Vagina (tissue), 2 donors: Measurements from ENCODE around the gene EPS8L2. TPM values are rescaled to one million over a fixed set of nuclear protein-coding genes. Genes with fewer than 3 reads are reported as not detected.

Source experiments
- DNase-seq, 2 donors: peaks; one replicate each; pipeline ENCODE4 v3.0.0-alpha.2; 2017; ENCODE audit errors: extremely low spot score in 2 of 2
- H3K27ac ChIP-seq: fragments of 200-600 bp; sonication (generic); one replicate; pipeline ENCODE4 v1.5.1; 2019
- H3K27me3 ChIP-seq: fragments of 200-600 bp; sonication (generic); one replicate; pipeline ENCODE4 v1.5.1; 2019
- H3K36me3 ChIP-seq, 2 donors: fragments of 200-600 bp; sonication (generic); one replicate each; pipeline ENCODE4 v1.5.1; 2017 to 2019
- H3K4me1 ChIP-seq: fragments of 200-600 bp; sonication (generic); one replicate; pipeline ENCODE4 v1.5.1; 2019
- H3K4me3 ChIP-seq, 2 donors: fragments of 200-600 bp; sonication (generic); 1 replicate in 1 of 2; 2 replicates in 1 of 2; pipeline ENCODE4 v1.5.1; 2016 to 2019
- H3K9me3 ChIP-seq: fragments of 200-600 bp; sonication (generic); one replicate; pipeline ENCODE4 v1.5.1; 2019
- CTCF ChIP-seq, 3 experiments: fragments of 450-650 bp in 2 of 3; fragments of 200-600 bp in 1 of 3; sonication (generic) in 1 of 3; IDR thresholded peaks; one replicate each; pipeline ENCODE4 v1.5.1; 2017 to 2019; ENCODE audit warnings: antibody characterized with exemption in 3 of 3, mild to moderate bottlenecking in 2 of 3, moderate library complexity in 2 of 3
- POLR2A ChIP-seq, 2 donors: fragments of 450-650 bp; IDR thresholded peaks; one replicate each; pipeline ENCODE4 v1.6.1; 2017; ENCODE audit warnings: antibody characterized with exemption in 2 of 2, mild to moderate bottlenecking in 2 of 2, moderate library complexity in 2 of 2
- POLR2AphosphoS5 ChIP-seq, 2 donors: sonication (generic); formaldehyde crosslinking; IDR thresholded peaks; one replicate each; pipeline ENCODE4 v1.9.0; 2017; ENCODE audit warnings: antibody characterized with exemption in 2 of 2, mild to moderate bottlenecking in 2 of 2, low read depth in 1 of 2; ENCODE audit not compliant: insufficient read depth in 1 of 2
- intact Hi-C: fragments of 100-400 bp; cut with DNase I; formaldehyde crosslinking; loops from one replicate; pipeline ENCODE4 v1.15.1; 2023
- total RNA-seq: library from RNA; depleted of rRNA; stranded (reverse); fragments of >200 nt; gene quantifications from one replicate; pipeline ENCODE4 v1.2.3, GENCODE V29; 2016

The EPS8L2 gene
- total RNA-seq, 1 donor from 2014 or later, result 195 TPM

GRCh38 chr11:772429-773390 lies 66.7 kb downstream of the EPS8L2 start:
- DNase-seq, result no peak
- H3K4me1 ChIP-seq, result peaks cover 23% of the 10 kb centered on the region
- peaks cover 0 to 20% of the 10 kb centered on the region in 2 donors for H3K36me3 ChIP-seq
- no peaks in the 10 kb centered on the region for H3K27me3 ChIP-seq
- intact Hi-C loops, result no loop called here
- no peak overlapping the region for H3K4me3 ChIP-seq
- H3K27ac ChIP-seq, result no peak overlapping the region
- H3K9me3 ChIP-seq, result no peaks in the 10 kb centered on the region
- no peak for TF ChIP-seq CTCF (IDR thresholded peaks at IDR 0.05)
- no peak for TF ChIP-seq POLR2AphosphoS5 (IDR thresholded peaks at IDR 0.05; ENCODE audit: insufficient read depth in 1 of 2, low read depth in 1 of 2)
- TF ChIP-seq POLR2A (IDR thresholded peaks at IDR 0.05), result no peak

GRCh38 chr11:773425-773824 lies 67.4 kb downstream of the EPS8L2 start:
- Histone ChIP-seq H3K27me3 (no peaks in the 10 kb centered on the region), H3K4me1 (peaks cover 30% of the 10 kb centered on the region), H3K9me3 (no peaks in the 10 kb centered on the region), H3K27ac (no peak overlapping the region), H3K4me3 (no peak overlapping the region), H3K36me3 (peaks cover 0 to 20% of the 10 kb centered on the region in 2 donors)
- DNase-seq, result no peak
- TF ChIP-seq POLR2AphosphoS5 (IDR thresholded peaks at IDR 0.05; ENCODE audit: insufficient read depth in 1 of 2, low read depth in 1 of 2) (no peak), POLR2A (IDR thresholded peaks at IDR 0.05) (no peak), CTCF (IDR thresholded peaks at IDR 0.05) (no peak)
- intact Hi-C loops, result no loop called here

- H3K9me3 ChIP-seq, result no peaks in the 10 kb centered on the region
- H3K27ac ChIP-seq, result no peak overlapping the region
- intact Hi-C loops, result no loop called here
- TF ChIP-seq POLR2A (IDR thresholded peaks at IDR 0.05) (no peak), POLR2AphosphoS5 (IDR thresholded peaks at IDR 0.05; ENCODE audit: insufficient read depth in 1 of 2, low read depth in 1 of 2) (no peak), CTCF (IDR thresholded peaks at IDR 0.05) (no peak)
- H3K36me3 ChIP-seq, result peaks cover 0 to 20% of the 10 kb centered on the region in 2 donors
- H3K27me3 ChIP-seq, result no peaks in the 10 kb centered on the region
- peaks cover 34% of the 10 kb centered on the region for H3K4me1 ChIP-seq
- DNase-seq, result no peak
- no peak overlapping the region for H3K4me3 ChIP-seq
These were observed 67.8 kb downstream of the EPS8L2 start for GRCh38 chr11:773830-774229.

- Histone ChIP-seq H3K9me3 (no peaks in the 10 kb centered on the region), H3K27me3 (no peaks in the 10 kb centered on the region), H3K4me3 (peak overlapping the region in 1 of 2 donors; percentile 80), H3K4me1 (peaks cover 35% of the 10 kb centered on the region), H3K36me3 (peaks cover 0 to 20% of the 10 kb centered on the region in 2 donors), H3K27ac (no peak overlapping the region)
- intact Hi-C loops, result no loop called here
- TF ChIP-seq POLR2AphosphoS5 (IDR thresholded peaks at IDR 0.05; ENCODE audit: insufficient read depth in 1 of 2, low read depth in 1 of 2), result no peak
- no peak for TF ChIP-seq POLR2A (IDR thresholded peaks at IDR 0.05)
- no peak for TF ChIP-seq CTCF (IDR thresholded peaks at IDR 0.05)
- DNase-seq, result no peak
These were observed 69.0 kb downstream of the EPS8L2 start for GRCh38 chr11:774873-775592.
